H1 (cell line): ENCODE measurements around the gene STAM. TPM values are rescaled to one million over a fixed set of nuclear protein-coding genes. Genes with fewer than 3 reads are reported as not detected.

ENCODE experiments used
- CTCF ChIA-PET: fragments of 300-600 bp; sonication (Branson Sonifier 250); formaldehyde crosslinking; loops from one replicate; lab custom pipeline; 2021; ENCODE audit not compliant: partially characterized antibody; lab: Charles Lee
- POLR2A ChIA-PET: fragments of 300-600 bp; sonication (Branson Sonifier 250); formaldehyde crosslinking; loops from one replicate; lab custom pipeline; 2021; ENCODE audit warnings: inconsistent platforms; ENCODE audit not compliant: partially characterized antibody; lab: Charles Lee
- DNase-seq, 2 experiments: peaks; one replicate each; pipeline versions ENCODE4 v3.0.0 to v3.0.0-alpha.2; 2010 to 2022; ENCODE audit warnings: low spot score in 2 of 2, low read depth in 1 of 2, mixed read lengths in 1 of 2
- FAIRE-seq: peaks from 2 replicates; lab custom pipeline; 2011; peaks lifted over from hg19 to GRCh38; lab: Jason Lieb, UNC
- H2AFZ ChIP-seq: 2 replicates; pipeline ENCODE4 v1.8.1; 2012; ENCODE audit warnings: low read length, inconsistent platforms
- H2AK5ac ChIP-seq: 2 replicates; pipeline ENCODE4 v1.6.1; 2013; ENCODE audit warnings: low read depth, low read length
- H2BK120ac ChIP-seq: replicated peaks from 2 replicates; pipeline ENCODE3; 2013; ENCODE audit warnings: low read depth, low read length, inconsistent platforms
- H2BK12ac ChIP-seq: 2 replicates; pipeline ENCODE4 v1.6.1; 2013; ENCODE audit warnings: low read depth, low read length
- H2BK15ac ChIP-seq: 2 replicates; pipeline ENCODE4 v1.6.1; 2013; ENCODE audit warnings: low read length
- H2BK20ac ChIP-seq: 2 replicates; pipeline ENCODE4 v1.6.1; 2013; ENCODE audit warnings: low read length
- H2BK5ac ChIP-seq: 2 replicates; pipeline ENCODE4 v1.6.1; 2013; ENCODE audit warnings: low read depth, low read length
- H3K14ac ChIP-seq: 2 replicates; pipeline ENCODE4 v1.6.1; 2013; ENCODE audit warnings: inconsistent platforms; ENCODE audit not compliant: insufficient read length
- H3K18ac ChIP-seq: 2 replicates; pipeline ENCODE4 v1.6.1; 2013; ENCODE audit warnings: low read length; ENCODE audit errors: extremely low read depth
- H3K23ac ChIP-seq: 2 replicates; pipeline ENCODE4 v1.6.1; 2013; ENCODE audit warnings: inconsistent platforms; ENCODE audit not compliant: insufficient read length
- H3K23me2 ChIP-seq: 2 replicates; pipeline ENCODE4 v1.6.1; 2013; ENCODE audit warnings: low read depth, low read length
- H3K27ac ChIP-seq: 2 replicates; pipeline ENCODE4 v1.6.1; 2011; ENCODE audit warnings: low read depth, low read length, inconsistent platforms
- H3K27me3 ChIP-seq, 4 experiments: replicated peaks in 1 of 4; 1 replicate in 1 of 4; 2 replicates in 3 of 4; pipeline versions ENCODE4 v1.6.1 to v1.8.1; 2011 to 2013; ENCODE audit warnings: low read length in 3 of 4, mild to moderate bottlenecking in 3 of 4, inconsistent platforms in 2 of 4, mixed read lengths in 2 of 4, moderate library complexity in 1 of 4; ENCODE audit not compliant: control insufficient read depth in 3 of 4, insufficient read depth in 3 of 4; ENCODE audit errors: extremely low read depth in 1 of 4
- H3K36me3 ChIP-seq, 4 experiments: 2 replicates each; pipeline versions ENCODE4 v1.6.1 to v1.8.1; 2011 to 2013; ENCODE audit warnings: mild to moderate bottlenecking in 4 of 4, low read length in 3 of 4, moderate library complexity in 2 of 4, control low read depth in 1 of 4, inconsistent platforms in 1 of 4; ENCODE audit not compliant: insufficient read depth in 4 of 4, control insufficient read depth in 2 of 4
- H3K4ac ChIP-seq: replicated peaks from 2 replicates; pipeline ENCODE3; 2013; ENCODE audit warnings: low read length, low read depth, mixed read lengths, inconsistent platforms; ENCODE audit not compliant: insufficient read length
- H3K4me1 ChIP-seq, 4 experiments: replicated peaks in 1 of 4; 1 replicate in 1 of 4; 2 replicates in 3 of 4; pipeline versions ENCODE4 v1.6.1 to v1.8.1; 2011 to 2013; ENCODE audit warnings: low read length in 3 of 4, inconsistent platforms in 2 of 4, mixed read lengths in 1 of 4; ENCODE audit not compliant: insufficient read depth in 4 of 4, control insufficient read depth in 3 of 4
- H3K4me2 ChIP-seq, 2 experiments: 2 replicates each; pipeline versions ENCODE4 v1.6.1 to v1.8.1; 2011 to 2013; ENCODE audit warnings: low read depth in 2 of 2, low read length in 2 of 2, control low read depth in 1 of 2, inconsistent platforms in 1 of 2, mild to moderate bottlenecking in 1 of 2; ENCODE audit not compliant: insufficient read depth in 1 of 2
- H3K4me3 ChIP-seq, 4 experiments: fragments of 200-600, 300-600 bp in 1 of 4; sonication (generic), shearing (Covaris generic), sonication (Bioruptor Twin) in 1 of 4; 2 replicates each; pipeline versions ENCODE4 v1.5.1 to v1.8.1; 2011 to 2016; ENCODE audit warnings: low read length in 4 of 4, low read depth in 3 of 4, control low read depth in 2 of 4, inconsistent platforms in 2 of 4, mild to moderate bottlenecking in 2 of 4, mixed read lengths in 1 of 4, moderate library complexity in 1 of 4; ENCODE audit not compliant: insufficient read depth in 2 of 4; ENCODE audit errors: extremely low read depth in 1 of 4
- H3K56ac ChIP-seq: replicated peaks from 2 replicates; pipeline ENCODE3; 2013; ENCODE audit warnings: low read depth, mild to moderate bottlenecking, mixed read lengths, low read length, inconsistent platforms; ENCODE audit not compliant: insufficient read length
- H3K79me1 ChIP-seq: 2 replicates; pipeline ENCODE4 v1.6.1; 2013; ENCODE audit warnings: low read depth, low read length, control low read depth
- H3K79me2 ChIP-seq, 2 experiments: 2 replicates each; pipeline versions ENCODE4 v1.6.1 to v1.8.1; 2012 to 2013; ENCODE audit warnings: low read length in 2 of 2, mild to moderate bottlenecking in 2 of 2, inconsistent platforms in 1 of 2; ENCODE audit not compliant: insufficient read depth in 2 of 2, control insufficient read depth in 1 of 2
- H3K9ac ChIP-seq, 4 experiments: replicated peaks in 1 of 4; 1 replicate in 1 of 4; 2 replicates in 3 of 4; pipeline versions ENCODE4 v1.6.1 to v1.8.1; 2011 to 2013; ENCODE audit warnings: low read depth in 3 of 4, low read length in 3 of 4, control low read depth in 2 of 4, mild to moderate bottlenecking in 2 of 4, moderate library complexity in 2 of 4, inconsistent platforms in 1 of 4; ENCODE audit errors: extremely low read depth in 1 of 4
- H3K9me3 ChIP-seq, 2 experiments: 2 replicates each; pipeline versions ENCODE4 v1.6.1 to v1.8.1; 2012 to 2013; ENCODE audit warnings: mild to moderate bottlenecking in 2 of 2, moderate library complexity in 2 of 2, control low read depth in 1 of 2, inconsistent platforms in 1 of 2, low read depth in 1 of 2, low read length in 1 of 2, mixed read lengths in 1 of 2; ENCODE audit not compliant: insufficient read depth in 2 of 2
- H4K20me1 ChIP-seq, 2 experiments: replicated peaks in 1 of 2; 2 replicates each; pipeline versions ENCODE3 to v1.8.1; 2011 to 2013; ENCODE audit warnings: inconsistent platforms in 2 of 2, low read length in 2 of 2, mild to moderate bottlenecking in 1 of 2; ENCODE audit not compliant: insufficient read depth in 2 of 2, control insufficient read depth in 1 of 2
- H4K5ac ChIP-seq: 2 replicates; pipeline ENCODE4 v1.6.1; 2013; ENCODE audit warnings: low read length, low read depth, mixed read lengths, inconsistent platforms; ENCODE audit not compliant: insufficient read length
- H4K8ac ChIP-seq: 2 replicates; pipeline ENCODE4 v1.8.0; 2013; ENCODE audit warnings: mild to moderate bottlenecking, moderate library complexity, low read length, inconsistent platforms; ENCODE audit not compliant: insufficient read depth; ENCODE audit errors: extremely low read depth
- H4K91ac ChIP-seq: replicated peaks from 2 replicates; pipeline ENCODE3; 2013; ENCODE audit warnings: low read length, mixed read lengths, inconsistent platforms; ENCODE audit not compliant: insufficient read length
- WGBS, 2 experiments: shearing (Covaris generic) in 1 of 2; methylation state at CpG; one replicate each; pipeline versions ENCODE4 v1.1.6 to v1.1.7; 2013 to 2015; ENCODE audit warnings: low lambda C conversion rate in 2 of 2, mixed read lengths in 2 of 2, inconsistent platforms in 1 of 2, low coverage in 1 of 2, missing lambda C conversion rate in 1 of 2; ENCODE audit not compliant: insufficient replicate concordance in 2 of 2, insufficient coverage in 1 of 2, insufficient read length in 1 of 2; ENCODE audit errors: extremely low coverage in 1 of 2, missing lambda C conversion rate in 1 of 2; 5-methylcytosine and 5-hydroxymethylcytosine counted together
- polyA plus RNA-seq, 7 experiments: library from polyadenylated mRNA; depleted of rRNA in 3 of 7; stranded (reverse) in 5 of 7; unstranded in 2 of 7; fragments of >200 nt in 5 of 7; fragments of 200-250 nt in 2 of 7; gene quantifications; 1 replicate in 5 of 7; 2 replicates in 1 of 7; 4 replicates in 1 of 7; pipeline versions ENCODE4 v1.2.1 to v1.2.3, GENCODE V29; 2011 to 2013; ENCODE audit warnings: missing spikeins in 2 of 7, mixed read lengths in 2 of 7
- total RNA-seq: library from RNA; stranded (reverse); fragmentation: NEBNext Ultra II Directional; extraction: Animal tissue kit (Norgen Biotek cat#: 25700); gene quantifications from 2 replicates; pipeline ENCODE4 v1.2.1, GENCODE V29; 2021

Gene STAM
- total and polyA plus RNA-seq, 2 of the 8 experiments (the other 6 are each of a cell fraction or from before 2014, with no cell fraction given): 22.0 to 27.8 TPM

GRCh38 chr10:17663450-17663849 lies 19.5 kb downstream of the STAM start:
- H3K23me2 ChIP-seq: no peaks in the 10 kb centered on the region
- FAIRE-seq (no peak), DNase-seq (no peak)
- H2BK12ac ChIP-seq: no peak overlapping the region
- H3K4me3 ChIP-seq: no peak overlapping the region
- H3K79me1 ChIP-seq: no peaks in the 10 kb centered on the region
- H3K9ac ChIP-seq: no peak overlapping the region
- H3K4me1 ChIP-seq: peaks cover 0 to 4% (median 0%) of the 10 kb centered on the region in 4 experiments; a peak in 1 of 7 replicates
- H3K36me3 ChIP-seq: peaks cover 0 to 8% (median 0%) of the 10 kb centered on the region in 4 experiments; a peak in 1 of 8 replicates
- no peak overlapping the region for H3K23ac ChIP-seq
- H3K4me2 ChIP-seq: no peak overlapping the region
- H3K14ac ChIP-seq: no peak overlapping the region
- no peak overlapping the region for H2AK5ac ChIP-seq
- CTCF ChIA-PET: no interaction called here
- H3K9me3 ChIP-seq: no peaks in the 10 kb centered on the region
- POLR2A ChIA-PET: no interaction called here
- 80% methylated on average over 1 of the region's 1 CpG; no CpG with 5 or more reads in 1 of the 2 experiments for WGBS, 2 experiments
- H3K27ac ChIP-seq: no peak overlapping the region
- H2BK5ac ChIP-seq: no peak overlapping the region
- H4K8ac ChIP-seq: no peak overlapping the region
- peaks cover 0 to 71% of the 10 kb centered on the region in 2 experiments; a peak in 3 of 4 replicates for H3K79me2 ChIP-seq
- H3K56ac ChIP-seq: no peak overlapping the region
- peaks cover 0 to 1% of the 10 kb centered on the region in 2 experiments for H4K20me1 ChIP-seq
- no peak overlapping the region for H2AFZ ChIP-seq
- no peak overlapping the region for H3K18ac ChIP-seq
- no peak overlapping the region for H2BK15ac ChIP-seq
- no peak overlapping the region for H2BK120ac ChIP-seq
- H3K4ac ChIP-seq: no peak overlapping the region
- no peak overlapping the region for H4K91ac ChIP-seq
- no peaks in the 10 kb centered on the region for H3K27me3 ChIP-seq
- no peak overlapping the region for H2BK20ac ChIP-seq
- H4K5ac ChIP-seq: no peak overlapping the region
